Activated CD4-positive, CD25-positive, alpha-beta regulatory T cell (primary cell): ENCODE data around the gene TSPAN5.

ENCODE experiments used
- DNase-seq, 4 experiments: peaks; one replicate each; lab custom pipeline; 2025; lab: John Stamatoyannopoulos, UW

TSPAN5 gene

DNA sequence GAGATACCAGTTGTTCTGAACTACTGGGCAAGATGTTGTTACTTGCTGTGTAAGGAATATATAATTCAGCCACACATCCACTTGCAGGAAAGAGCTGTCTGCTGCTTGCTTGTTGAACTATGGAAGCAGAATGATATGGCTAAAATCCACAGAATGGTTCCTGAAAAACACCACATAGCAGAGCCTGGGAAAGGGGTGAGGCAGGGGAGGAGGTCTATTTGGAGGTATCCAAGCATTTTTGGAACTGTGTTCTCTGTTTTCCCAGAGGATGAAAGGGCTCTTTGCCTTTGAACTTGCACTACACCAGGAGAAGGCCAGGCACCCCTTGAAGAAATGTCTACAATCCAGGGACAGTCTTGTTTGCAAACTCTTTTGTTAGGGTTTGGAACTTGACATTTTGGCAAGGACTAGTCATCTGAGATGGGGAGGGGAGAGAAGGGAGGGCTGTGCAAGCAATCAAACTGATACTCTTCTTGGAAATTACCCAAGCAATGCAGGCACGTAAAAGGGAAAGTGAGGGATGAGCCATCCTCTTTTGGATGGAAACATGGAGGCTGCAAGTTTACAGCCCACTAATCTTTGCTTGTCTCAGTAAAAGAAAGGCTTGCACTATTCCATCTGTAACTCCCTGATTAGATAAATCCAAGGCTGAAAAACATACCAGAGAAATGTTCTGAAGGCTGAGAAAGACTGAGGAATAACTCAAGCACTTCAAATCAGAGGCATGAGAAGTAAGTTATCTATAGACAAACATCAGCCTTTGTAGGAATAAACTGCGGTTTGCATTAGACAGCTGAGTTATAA lies 141.0 kb downstream of the TSPAN5 start:
- DNase-seq = no peak

DNA sequence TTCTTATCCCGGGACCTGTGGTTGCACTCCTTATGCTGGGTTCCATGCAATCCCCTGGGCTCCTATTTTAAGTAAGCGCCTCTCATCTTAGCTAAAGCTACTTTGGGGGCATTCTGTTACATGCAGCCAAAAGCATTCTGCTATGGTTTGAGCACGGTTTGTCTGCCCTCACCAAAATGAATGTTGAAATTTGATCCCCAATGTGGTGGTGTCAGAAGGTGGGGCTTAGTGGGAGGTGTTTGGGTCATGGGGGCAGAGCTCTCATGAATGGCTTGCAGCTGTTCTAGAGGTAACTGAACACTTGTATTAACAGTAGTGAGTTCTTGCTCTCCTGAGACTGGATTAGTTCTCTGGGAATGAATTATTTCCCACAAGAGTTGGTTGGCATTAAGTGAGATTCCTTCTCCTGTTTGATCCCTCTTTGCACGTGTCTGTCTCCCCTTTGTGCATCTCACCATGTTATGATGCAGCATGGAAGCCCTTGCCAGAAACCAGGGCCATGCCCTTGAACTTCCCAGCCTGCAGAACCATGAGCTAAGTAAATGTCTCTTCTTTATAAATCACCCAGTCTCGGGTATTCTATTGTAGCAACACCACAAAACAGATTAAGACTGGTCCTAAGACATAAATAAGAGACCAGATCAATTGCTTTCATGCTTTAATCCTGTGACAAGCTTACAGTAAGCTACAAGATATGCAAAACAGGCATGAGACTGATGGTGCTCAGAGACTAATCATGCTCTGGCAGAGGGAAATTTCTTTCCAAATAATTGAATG lies 141.8 kb downstream of the TSPAN5 start:
- no peak for DNase-seq

DNA sequence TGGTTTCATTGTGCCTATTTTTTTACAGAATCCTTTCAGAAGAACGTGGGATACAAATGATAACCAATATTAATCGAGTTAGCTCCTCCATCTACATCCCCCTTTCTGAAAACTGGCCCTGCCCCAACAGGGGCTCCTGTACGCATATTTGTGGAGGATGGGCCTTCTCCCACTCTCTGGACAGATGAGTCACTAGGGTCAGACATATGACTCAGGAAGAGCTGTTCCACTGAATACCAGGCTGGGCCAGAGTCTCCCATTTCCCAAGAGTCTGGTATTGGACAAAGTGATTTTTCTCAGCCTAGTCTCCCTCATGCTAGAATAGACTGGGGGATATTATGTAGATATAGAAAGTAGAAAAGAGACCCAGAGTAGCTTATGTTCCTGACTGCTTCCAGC lies 142.4 kb downstream of the TSPAN5 start:
- DNase-seq = no peak

DNA sequence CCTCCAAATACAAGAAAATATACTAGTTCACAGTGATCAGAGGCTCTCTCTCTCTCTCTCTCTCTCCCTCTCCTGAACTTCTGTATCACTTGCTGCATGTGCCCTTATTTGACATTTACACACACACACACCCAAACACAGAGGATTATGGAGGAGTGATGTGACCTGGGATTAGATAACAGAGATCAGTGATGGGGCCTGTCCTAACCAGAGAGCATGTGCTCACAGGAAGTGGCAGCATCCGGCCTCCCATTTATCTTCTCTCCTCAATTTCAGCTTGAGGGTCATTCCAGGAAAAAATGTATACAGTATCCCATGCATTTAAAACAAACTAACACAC lies 143.0 kb downstream of the TSPAN5 start:
- DNase-seq = no peak

DNA sequence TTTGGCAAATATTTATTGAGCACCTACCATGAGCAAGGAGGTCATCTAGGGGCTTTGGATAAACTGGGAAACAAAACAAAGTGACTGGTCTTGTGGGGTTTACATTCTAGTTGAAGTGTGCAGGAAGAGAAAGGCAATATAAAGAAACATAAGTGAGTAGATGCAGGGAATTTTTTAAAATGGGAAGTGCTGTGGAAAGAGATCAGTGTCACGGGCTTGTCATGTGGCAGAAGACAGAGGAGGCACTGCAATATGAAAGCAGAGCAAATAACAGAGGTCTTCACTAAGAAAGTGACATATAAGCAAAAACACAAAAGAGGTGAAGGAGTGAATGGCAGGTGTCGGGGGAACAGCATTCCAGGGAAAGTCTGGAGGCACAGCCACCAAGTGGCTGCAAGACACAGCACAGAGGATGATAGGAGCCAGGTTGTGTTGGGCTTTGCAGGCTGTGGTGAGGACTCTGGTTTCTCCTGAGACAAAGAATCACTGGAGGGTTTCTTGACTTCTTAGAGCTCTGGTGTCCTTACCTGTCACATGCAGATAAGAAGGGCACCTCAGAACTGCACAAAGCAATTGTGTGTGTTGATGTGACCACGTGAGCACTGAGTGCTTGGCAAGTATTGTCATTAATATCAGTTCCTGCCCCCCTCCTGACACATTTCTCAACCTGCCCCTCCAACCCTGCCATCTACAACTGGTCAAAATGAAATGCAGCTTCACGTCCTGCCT lies 143.5 kb downstream of the TSPAN5 start:
- no peak for DNase-seq

DNA sequence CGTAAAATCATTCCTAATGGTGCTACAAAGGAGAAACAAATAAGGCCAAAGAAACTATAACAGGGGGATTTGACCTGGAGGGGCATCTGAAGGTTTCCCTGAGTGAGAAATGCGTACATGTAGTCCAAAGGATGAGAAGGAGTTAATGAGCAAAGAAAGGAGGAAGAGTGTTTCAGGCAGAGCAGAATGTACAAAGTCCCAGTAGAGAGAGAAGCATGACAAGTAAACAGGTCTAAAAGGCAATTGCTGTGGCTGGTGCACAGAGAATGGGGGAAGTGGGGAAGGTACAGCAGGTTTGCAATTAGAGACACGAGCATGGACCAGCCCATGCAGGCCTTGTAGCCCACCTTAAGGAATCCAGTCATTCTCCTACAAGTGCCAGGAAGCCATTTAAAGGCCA lies 145.5 kb downstream of the TSPAN5 start:
- DNase-seq = no peak

DNA sequence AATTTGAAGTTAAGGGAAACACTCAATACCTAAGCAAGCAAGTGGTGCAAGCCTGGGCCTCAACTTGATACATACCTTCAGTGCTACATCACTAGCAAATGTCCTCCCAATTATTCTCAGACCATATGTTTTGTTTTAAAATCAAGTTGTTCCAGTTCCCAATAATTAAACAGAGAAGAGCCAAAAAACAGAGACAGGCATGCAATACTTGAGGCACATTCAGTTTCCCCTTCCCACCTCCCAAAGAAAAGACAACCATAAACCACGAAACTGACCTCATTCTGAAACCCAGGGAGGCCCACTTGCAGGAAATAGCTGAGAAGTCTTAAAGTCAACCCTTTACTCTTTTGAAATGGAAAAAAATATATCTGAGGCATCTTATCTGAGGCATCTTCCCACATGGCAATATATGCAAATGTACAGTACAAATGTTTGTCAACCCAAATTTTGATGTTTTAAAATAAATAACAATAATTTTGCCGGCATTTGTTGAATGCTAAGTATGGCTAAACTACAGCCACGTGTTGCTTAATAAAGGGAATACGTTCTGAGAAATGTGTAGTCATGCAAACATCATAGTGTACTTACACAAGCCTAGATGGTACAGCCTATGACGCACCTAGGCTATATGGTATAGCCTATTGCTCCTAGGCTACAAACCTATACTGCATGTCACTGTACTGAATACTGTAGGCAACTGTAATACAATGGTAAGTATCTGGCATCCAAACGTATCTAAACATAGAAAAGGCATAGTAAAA lies 147.5 kb downstream of the TSPAN5 start:
- DNase-seq = no peak

DNA sequence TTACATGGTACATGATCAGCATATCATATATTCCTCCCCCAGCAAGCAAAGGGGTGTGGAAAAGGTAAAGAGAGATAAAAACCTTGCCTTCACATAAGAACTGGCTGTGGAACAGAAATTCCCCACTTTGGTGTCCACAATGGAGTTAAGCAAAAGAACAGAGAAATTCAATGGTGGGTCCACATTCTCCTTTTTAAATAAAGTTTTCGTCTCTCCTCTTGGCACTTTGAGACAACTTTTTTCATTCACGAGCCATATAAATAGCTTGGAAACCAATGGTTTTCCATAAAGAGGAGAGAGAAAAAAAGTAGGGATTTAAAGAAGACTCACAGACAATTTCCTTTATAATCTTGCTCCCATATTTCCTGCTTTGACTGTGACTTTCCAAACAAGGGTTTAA lies 148.1 kb downstream of the TSPAN5 start:
- DNase-seq = no peak

DNA sequence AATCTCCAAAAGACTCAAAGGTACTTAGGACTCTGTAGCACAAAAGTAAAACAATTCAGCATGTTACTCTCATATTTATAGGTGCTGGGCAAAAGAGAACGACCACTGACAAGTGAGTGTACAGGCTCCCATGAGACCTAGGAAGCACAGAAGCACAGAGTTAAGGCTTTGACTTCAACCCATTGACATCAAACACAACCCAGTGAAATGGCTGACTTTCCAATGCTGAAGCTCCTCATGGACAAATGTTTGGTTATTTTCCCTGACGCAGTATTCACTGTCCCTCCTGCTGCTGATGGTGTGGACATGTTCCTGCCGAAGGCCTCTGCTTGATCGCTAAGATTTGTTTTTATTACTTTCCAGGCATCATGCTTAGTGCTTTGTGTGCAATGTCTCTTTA lies 148.7 kb downstream of the TSPAN5 start:
- no peak for DNase-seq

DNA sequence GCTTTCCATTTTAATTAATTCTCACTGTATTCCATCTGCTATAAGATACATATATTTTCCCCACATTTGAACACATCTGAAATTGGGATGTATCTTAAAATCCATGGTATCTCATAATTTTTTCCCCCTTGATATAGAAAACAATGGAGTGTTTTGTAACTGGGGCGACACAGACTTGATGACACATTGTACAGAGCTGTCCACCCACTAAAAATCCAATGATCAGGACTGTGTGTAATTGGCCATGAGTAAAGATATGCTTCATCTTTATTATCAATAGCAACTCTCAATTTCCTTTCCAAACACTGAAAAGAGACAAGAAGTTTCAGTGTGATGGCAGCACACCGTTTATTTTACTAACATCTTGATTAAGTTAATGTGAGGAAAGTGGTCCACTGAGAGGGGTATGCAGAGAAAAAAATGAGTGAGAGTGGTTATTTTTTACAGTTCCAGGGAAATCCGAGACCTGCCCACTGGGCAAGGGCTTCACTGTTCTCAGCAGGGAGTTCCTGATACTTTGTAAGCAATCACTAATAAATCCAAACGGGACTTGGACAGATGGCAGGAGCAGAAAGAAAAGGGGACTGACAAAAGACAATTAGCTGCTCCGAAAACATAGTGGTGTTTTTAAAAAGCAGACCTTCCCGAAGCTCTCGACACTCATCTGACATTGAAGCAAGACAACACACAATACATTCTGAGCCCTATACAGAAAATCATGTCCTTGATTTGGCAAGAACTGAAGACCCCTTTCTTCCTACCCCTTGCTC lies 149.4 kb downstream of the TSPAN5 start:
- DNase-seq = no peak

DNA sequence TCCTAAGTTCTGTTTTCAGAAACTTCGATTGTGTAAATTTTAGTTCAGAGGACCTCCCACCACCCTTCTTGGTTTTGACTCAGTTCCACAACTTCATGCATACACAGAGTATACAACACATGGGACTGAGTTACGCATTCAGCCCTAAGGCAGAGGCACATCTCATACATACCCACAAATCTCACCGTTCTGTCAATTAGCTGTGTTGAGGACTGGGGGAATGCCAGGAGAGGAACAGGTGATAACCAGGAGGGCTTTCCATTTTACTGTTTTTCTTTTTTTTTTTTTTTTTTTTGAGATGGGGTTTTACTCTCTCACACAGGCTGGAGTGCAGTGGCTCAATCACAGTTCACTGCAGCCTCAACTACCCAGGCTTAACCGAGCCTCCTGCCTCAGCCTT lies 150.2 kb downstream of the TSPAN5 start:
- DNase-seq = no peak

DNA sequence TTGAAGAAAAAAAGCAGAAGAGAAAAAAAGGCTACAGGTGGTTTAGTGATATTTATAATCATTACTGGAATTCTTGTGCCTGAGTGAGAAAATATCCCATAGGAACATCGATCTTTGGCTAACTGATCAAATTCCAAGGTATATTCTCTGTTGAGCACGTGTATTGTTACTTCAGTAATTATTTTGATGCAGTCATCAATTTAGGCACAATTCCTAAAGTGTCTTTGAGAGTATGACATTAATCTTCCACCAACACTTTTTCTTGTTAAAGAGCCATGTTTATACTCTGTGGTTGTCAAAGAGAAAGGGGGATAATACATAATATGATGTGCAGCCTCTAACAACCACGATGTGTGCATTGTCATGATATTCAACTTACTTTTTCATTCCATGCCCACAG lies 151.1 kb downstream of the TSPAN5 start:
- no peak for DNase-seq

DNA sequence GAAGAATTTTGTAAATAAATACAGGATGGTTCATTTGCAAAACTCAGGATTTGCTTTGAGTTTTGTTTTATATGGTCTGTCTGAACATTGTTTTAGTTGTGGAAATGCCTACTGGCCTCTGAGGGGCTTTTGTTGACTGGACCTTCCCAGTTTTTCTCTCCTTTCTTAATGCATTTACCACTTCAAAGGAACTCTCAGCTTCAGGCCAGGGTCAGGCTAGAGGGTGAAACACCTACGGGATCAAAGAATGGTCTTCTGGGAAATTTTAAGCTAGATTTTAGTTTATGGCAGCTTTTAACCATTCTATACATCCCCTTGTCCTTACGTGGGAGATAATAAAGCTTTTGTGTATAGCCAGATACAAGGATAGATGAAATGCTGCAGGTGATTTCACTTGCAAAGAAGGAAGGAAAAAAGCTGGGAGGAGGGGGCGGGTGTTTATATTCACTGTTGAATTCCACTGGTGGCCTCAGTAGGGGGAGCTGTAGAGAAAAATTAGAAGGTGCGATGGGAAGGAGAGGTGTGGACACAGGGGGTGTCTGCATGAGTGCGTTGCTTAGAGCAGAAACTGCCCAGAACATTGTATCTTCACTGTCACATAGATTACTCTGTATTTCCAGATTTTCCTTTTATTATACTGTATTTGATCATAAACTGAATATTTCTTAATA lies 151.8 kb downstream of the TSPAN5 start:
- DNase-seq = no peak

DNA sequence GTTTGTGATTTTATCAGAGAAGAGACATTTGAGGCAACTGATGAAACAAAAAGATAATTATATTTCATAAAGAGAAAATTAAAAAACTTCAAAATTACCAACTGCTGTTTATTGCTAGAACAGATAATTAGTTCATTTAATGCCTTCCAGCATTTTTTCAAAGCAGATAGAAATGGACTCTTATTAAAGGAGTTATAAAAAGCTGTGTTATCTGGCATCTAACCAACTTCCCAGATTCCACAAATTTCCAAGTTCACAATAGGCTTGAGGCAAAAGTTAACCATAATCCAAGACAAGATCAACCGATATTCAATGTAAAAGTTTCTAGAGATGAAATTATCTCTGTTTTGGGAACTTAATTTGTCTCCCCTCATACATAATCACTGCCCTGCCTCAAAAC lies 152.4 kb downstream of the TSPAN5 start:
- no peak for DNase-seq

DNA sequence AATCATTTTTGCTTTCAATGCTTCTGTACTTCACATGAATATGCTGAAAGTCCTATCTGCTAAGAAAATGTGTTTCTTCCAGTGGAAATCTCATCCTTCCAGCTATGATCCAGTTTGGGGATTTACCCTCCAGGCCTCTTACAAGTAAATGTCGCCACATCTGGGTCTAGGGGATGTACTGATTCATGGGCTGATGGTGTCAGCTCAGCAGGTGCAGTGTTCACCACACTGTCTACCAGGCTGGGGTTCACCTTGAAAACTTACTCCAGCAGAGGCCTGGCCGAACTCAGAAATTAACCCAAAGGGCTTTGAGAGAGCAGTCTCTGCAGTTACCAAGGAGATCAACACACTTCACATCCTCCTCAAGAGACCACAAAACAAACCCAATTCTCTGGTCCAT lies 154.3 kb downstream of the TSPAN5 start:
- DNase-seq = no peak

DNA sequence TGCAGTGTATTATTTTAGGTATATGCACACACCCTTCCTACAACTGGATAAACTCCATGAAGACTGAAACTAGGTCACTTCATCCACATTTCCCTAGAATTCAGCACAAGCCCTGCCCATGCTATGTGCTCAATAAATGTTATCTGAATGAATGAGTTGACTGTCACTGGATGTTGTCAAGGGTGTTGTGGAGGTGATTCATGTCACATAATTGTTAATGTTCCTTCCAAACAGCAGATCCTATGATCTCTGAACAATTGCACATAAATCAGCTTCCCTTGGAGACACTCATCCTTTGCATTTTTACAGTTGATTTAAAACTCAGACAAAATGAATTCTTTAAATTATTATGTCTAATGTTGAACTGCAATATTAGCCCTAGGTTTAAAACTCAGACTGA lies 154.7 kb downstream of the TSPAN5 start:
- DNase-seq = no peak

DNA sequence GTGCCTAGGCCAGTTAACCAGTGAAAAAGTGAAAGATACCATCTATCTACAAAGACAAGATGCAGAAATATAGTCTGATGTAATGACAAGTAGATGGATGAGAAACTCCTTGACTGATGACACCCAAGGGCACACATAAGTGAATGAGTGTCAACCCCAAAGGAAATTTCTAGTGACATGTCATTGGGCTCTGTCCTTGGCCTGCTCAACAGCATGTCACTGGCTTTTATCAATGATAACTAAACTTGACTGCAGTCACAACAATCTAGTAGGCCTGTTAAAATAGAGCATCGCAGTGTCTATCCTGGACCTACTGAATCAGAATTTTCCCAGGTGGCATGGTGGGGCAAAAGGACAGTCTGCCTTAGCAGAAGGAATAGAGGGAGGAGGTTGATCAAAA lies 155.8 kb downstream of the TSPAN5 start:
- no peak for DNase-seq

DNA sequence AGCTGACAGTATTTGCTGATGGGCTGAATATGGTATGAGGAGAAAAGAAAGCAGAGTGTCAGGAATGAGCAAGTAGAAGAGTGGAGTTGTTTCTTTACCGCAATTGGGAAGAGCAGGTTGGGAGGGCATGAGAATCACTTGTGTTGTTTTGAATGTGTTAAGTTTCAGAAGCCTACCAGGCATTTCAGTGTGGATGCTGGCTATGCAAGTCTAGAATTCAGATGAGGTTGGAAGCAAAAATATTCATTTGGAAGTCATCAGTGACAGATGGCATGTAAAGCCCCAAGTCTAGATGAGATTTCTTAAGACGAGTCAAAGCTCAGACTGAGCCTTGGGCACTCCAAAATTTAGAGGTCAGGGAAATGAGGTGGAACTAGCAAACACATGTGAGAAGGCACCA lies 156.4 kb downstream of the TSPAN5 start:
- no peak for DNase-seq

DNA sequence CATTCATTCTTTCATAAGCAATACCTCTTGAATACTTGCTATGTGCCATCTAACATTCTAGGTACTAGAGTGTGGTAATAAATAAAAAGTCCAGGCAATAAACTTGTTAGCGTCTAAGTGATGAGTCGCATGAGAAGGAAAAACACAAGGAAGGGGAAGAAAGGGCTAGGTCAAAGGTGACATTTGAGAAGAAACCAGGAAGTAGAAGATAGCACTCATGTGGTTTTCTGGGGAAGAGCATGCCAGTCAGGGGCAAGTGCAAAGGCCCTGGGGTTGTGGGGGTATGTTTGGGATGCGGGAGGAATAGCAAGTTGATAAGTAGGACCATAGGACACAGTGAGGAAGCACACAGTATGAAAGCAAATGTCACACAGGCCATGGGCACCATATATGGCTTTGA lies 157.0 kb downstream of the TSPAN5 start:
- DNase-seq = no peak

DNA sequence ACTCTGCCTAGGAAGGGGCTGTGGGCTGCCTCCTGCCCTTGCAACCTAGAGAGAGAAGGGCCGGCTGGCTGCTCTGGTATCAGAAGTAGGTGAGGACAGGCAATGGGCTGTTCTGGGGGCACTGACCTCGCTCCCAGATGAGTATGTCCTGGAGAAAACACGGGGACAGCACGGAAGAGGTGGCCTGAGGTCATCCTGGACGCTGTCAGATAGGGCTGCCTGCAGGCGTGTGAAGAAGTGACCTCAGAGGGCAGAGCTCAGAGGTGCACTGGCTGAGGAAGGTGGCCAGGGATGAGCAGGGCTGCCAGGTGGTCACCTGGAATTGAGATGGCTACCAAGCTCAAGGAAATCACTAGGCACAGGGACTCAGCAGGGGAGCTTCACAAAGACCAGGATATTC lies 159.6 kb downstream of the TSPAN5 start:
- DNase-seq = no peak
